Measurements from ENCODE around the gene KCND1. TPM values are rescaled to one million over a fixed set of nuclear protein-coding genes. Genes with fewer than 3 reads are reported as not detected.

Gene KCND1
- total RNA-seq, 1 donor from 2014 or later = 5.2 TPM

- FAIRE-seq (peak; percentile 26), DNase-seq (ENCODE audit: low read depth) (no peak)
- Histone ChIP-seq H3K4me3 (ENCODE audit: insufficient read depth, low read depth, low read length) (no peak overlapping the region), H2AFZ (ENCODE audit: low read depth, low read length) (no peak overlapping the region), H4K20me1 (ENCODE audit: insufficient read depth, low read length) (peaks cover 9% of the 10 kb centered on the region), H3K27ac (ENCODE audit: low read depth, low read length) (no peak overlapping the region), H3K79me2 (ENCODE audit: insufficient read depth, low read length) (peaks cover 15% of the 10 kb centered on the region), H3K4me2 (ENCODE audit: low read length) (no peak overlapping the region), H3K4me1 (ENCODE audit: insufficient read depth, low read length) (peaks cover 8% of the 10 kb centered on the region), H3K9ac (ENCODE audit: low read length) (no peak overlapping the region), H3K36me3 (ENCODE audit: insufficient read depth, low read length) (no peaks in the 10 kb centered on the region), H3K27me3 (ENCODE audit: insufficient read depth, low read length) (no peaks in the 10 kb centered on the region), H3K9me3 (ENCODE audit: insufficient read depth, low read depth, low read length) (no peaks in the 10 kb centered on the region)
- TF ChIP-seq EZH2 (IDR thresholded peaks at IDR 0.05; ENCODE audit: insufficient read depth, low read length) (no peak), CTCF (IDR thresholded peaks at IDR 0.05; ENCODE audit: insufficient read depth, low read depth, low read length) (no peak)
- H3K4me1 Mint-ChIP-seq (ENCODE audit: low read depth, unreplicated experiment) = peaks cover 8% of the 10 kb centered on the region
- H3K27me3 Mint-ChIP-seq (ENCODE audit: low read depth, unreplicated experiment) = no peaks in the 10 kb centered on the region
- no peak overlapping the region for H3K4me3 Mint-ChIP-seq (ENCODE audit: unreplicated experiment)
- H3K9me3 Mint-ChIP-seq (ENCODE audit: unreplicated experiment) = no peaks in the 10 kb centered on the region
- peaks cover 8% of the 10 kb centered on the region for H3K36me3 Mint-ChIP-seq (ENCODE audit: low read depth, unreplicated experiment)
- no peak overlapping the region for H3K27ac Mint-ChIP-seq (ENCODE audit: unreplicated experiment)
These were observed 25.3 kb upstream of the KCND1 start for GRCh38 chrX:48996969-48997368.

GRCh38 chrX:48992341-48992740 is 20.7 kb upstream of the KCND1 start:
- no peak for TF ChIP-seq EZH2 (IDR thresholded peaks at IDR 0.05; ENCODE audit: insufficient read depth, low read length)
- TF ChIP-seq CTCF (IDR thresholded peaks at IDR 0.05; ENCODE audit: insufficient read depth, low read depth, low read length) = no peak
- Histone ChIP-seq H3K4me1 (ENCODE audit: insufficient read depth, low read length) (no peaks in the 10 kb centered on the region), H3K4me2 (ENCODE audit: low read length) (no peak overlapping the region), H3K27me3 (ENCODE audit: insufficient read depth, low read length) (no peaks in the 10 kb centered on the region), H3K9me3 (ENCODE audit: insufficient read depth, low read depth, low read length) (no peaks in the 10 kb centered on the region), H2AFZ (ENCODE audit: low read depth, low read length) (no peak overlapping the region), H3K36me3 (ENCODE audit: insufficient read depth, low read length) (peaks cover 3% of the 10 kb centered on the region), H4K20me1 (ENCODE audit: insufficient read depth, low read length) (peaks cover 4% of the 10 kb centered on the region), H3K4me3 (ENCODE audit: insufficient read depth, low read depth, low read length) (no peak overlapping the region), H3K9ac (ENCODE audit: low read length) (no peak overlapping the region), H3K79me2 (ENCODE audit: insufficient read depth, low read length) (no peaks in the 10 kb centered on the region), H3K27ac (ENCODE audit: low read depth, low read length) (no peak overlapping the region)
- DNase-seq (ENCODE audit: low read depth) (no peak), FAIRE-seq (no peak)
- no peak overlapping the region for H3K4me3 Mint-ChIP-seq (ENCODE audit: unreplicated experiment)
- peaks cover 7% of the 10 kb centered on the region for H3K36me3 Mint-ChIP-seq (ENCODE audit: low read depth, unreplicated experiment)
- H3K4me1 Mint-ChIP-seq (ENCODE audit: low read depth, unreplicated experiment) = no peaks in the 10 kb centered on the region
- no peaks in the 10 kb centered on the region for H3K27me3 Mint-ChIP-seq (ENCODE audit: low read depth, unreplicated experiment)
- H3K9me3 Mint-ChIP-seq (ENCODE audit: unreplicated experiment) = no peaks in the 10 kb centered on the region
- H3K27ac Mint-ChIP-seq (ENCODE audit: unreplicated experiment) = no peak overlapping the region

DNA sequence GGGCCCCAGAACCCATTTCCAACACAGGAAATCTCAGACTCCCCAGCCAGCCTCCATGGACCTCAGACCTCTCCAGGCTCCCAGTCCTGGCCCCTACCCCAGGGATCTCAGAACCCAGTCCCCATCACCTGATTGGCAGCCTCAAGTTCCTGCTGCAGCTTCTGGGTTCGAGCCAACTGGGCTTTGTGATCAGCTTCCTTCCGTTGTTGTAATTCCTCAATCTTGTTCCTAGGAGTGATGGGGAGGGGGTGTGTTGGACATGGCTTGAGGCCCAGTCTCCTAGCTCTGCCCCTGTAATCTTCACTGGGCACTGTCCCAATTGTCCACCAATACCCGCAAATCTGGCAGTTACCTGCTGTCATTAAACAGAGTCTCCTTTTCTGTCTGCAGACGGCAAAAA is 17.8 kb upstream of the KCND1 start:
- Histone ChIP-seq H3K27me3 (ENCODE audit: insufficient read depth, low read length) (no peaks in the 10 kb centered on the region), H3K36me3 (ENCODE audit: insufficient read depth, low read length) (peaks cover 6% of the 10 kb centered on the region), H3K9me3 (ENCODE audit: insufficient read depth, low read depth, low read length) (no peaks in the 10 kb centered on the region), H3K4me3 (ENCODE audit: insufficient read depth, low read depth, low read length) (no peak overlapping the region), H2AFZ (ENCODE audit: low read depth, low read length) (no peak overlapping the region), H3K9ac (ENCODE audit: low read length) (no peak overlapping the region), H3K79me2 (ENCODE audit: insufficient read depth, low read length) (no peaks in the 10 kb centered on the region), H3K27ac (ENCODE audit: low read depth, low read length) (no peak overlapping the region), H4K20me1 (ENCODE audit: insufficient read depth, low read length) (no peaks in the 10 kb centered on the region), H3K4me2 (ENCODE audit: low read length) (no peak overlapping the region), H3K4me1 (ENCODE audit: insufficient read depth, low read length) (no peaks in the 10 kb centered on the region)
- Mint-ChIP-seq H3K4me1 (ENCODE audit: low read depth, unreplicated experiment) (no peaks in the 10 kb centered on the region), H3K4me3 (ENCODE audit: unreplicated experiment) (no peak overlapping the region), H3K27ac (ENCODE audit: unreplicated experiment) (no peak overlapping the region), H3K9me3 (ENCODE audit: unreplicated experiment) (no peaks in the 10 kb centered on the region), H3K27me3 (ENCODE audit: low read depth, unreplicated experiment) (no peaks in the 10 kb centered on the region), H3K36me3 (ENCODE audit: low read depth, unreplicated experiment) (peaks cover 2% of the 10 kb centered on the region)
- DNase-seq (ENCODE audit: low read depth) = no peak
- no peak for TF ChIP-seq CTCF (IDR thresholded peaks at IDR 0.05; ENCODE audit: insufficient read depth, low read depth, low read length)
- no peak for TF ChIP-seq EZH2 (IDR thresholded peaks at IDR 0.05; ENCODE audit: insufficient read depth, low read length)
- no peak for FAIRE-seq
